GM18867 (cell line): ENCODE data around the gene NASP.

Experiments used
- ATAC-seq: cut with Tn5 transposase; IDR thresholded peaks from one replicate; pipeline ENCODE4 v1.9.1; 2021; ENCODE audit warnings: mild to moderate bottlenecking, moderate library complexity; ENCODE audit not compliant: unreplicated experiment

The NASP gene

GRCh38 chr1:45660336-45660735 lies 76.5 kb downstream of the NASP start:
- no peak for ATAC-seq

DNA sequence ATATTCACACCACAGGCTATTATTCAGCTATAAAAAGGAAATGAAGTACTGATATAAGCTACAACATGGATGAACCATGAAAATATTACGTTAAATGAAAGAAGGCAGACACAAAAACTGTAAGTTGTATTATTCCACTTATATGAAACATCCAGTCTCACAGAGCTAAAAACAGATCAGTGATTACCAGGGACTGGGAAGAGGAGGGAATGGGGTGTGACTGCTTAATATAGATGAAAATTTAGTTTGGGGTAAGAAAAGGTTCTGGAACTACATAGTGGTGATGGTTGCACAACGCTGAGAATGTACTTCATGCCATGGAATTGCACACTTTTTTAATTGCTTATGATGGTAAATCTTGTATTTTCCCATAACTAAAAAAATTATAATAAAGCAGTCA lies 83.0 kb downstream of the NASP start:
- no peak for ATAC-seq

- ATAC-seq, result no peak
Observed at GRCh38 chr1:45667321-45668111, 83.7 kb downstream of the NASP start.
